GM12878 (cell line): ENCODE results near the gene ZBED4. TPM values are rescaled to one million over a fixed set of nuclear protein-coding genes. Genes with fewer than 3 reads are reported as not detected.

ENCODE experiments used
- ATF2 ChIP-seq: IDR thresholded peaks from 2 replicates; pipeline ENCODE4 v1.6.1; 2012; ENCODE audit warnings: low read length, inconsistent platforms
- BCLAF1 ChIP-seq: fragments of 450-650 bp; IDR thresholded peaks from 2 replicates; pipeline ENCODE4 v1.6.1; 2017; ENCODE audit warnings: antibody characterized with exemption, mild to moderate bottlenecking, moderate library complexity
- E2F4 ChIP-seq: IDR thresholded peaks from 2 replicates; pipeline ENCODE4 v1.6.1; 2012; ENCODE audit warnings: low read depth, low read length, improper control_type of control experiment
- ELK1 ChIP-seq: IDR thresholded peaks from 2 replicates; pipeline ENCODE4 v1.6.1; 2012; ENCODE audit warnings: low read depth, low read length, improper control_type of control experiment
- IKZF2 ChIP-seq, 2 experiments: fragments of 450-650 bp; IDR thresholded peaks; 2 replicates each; pipeline ENCODE4 v1.6.1; 2017; ENCODE audit warnings: mild to moderate bottlenecking in 2 of 2, moderate library complexity in 2 of 2
- MEF2B ChIP-seq: fragments of 450-650 bp; IDR thresholded peaks from 2 replicates; pipeline ENCODE4 v1.6.1; 2018; ENCODE audit warnings: mild to moderate bottlenecking, moderate library complexity; ENCODE audit not compliant: partially characterized antibody, poor library complexity, severe bottlenecking
- NFXL1 ChIP-seq: fragments of 450-650 bp; IDR thresholded peaks from 2 replicates; pipeline ENCODE4 v1.6.1; 2017; ENCODE audit warnings: antibody characterized with exemption, mild to moderate bottlenecking, borderline replicate concordance
- POLR2AphosphoS2 ChIP-seq: IDR thresholded peaks from 2 replicates; pipeline ENCODE4 v1.6.1; 2011; ENCODE audit warnings: low read depth, mild to moderate bottlenecking, low read length, improper control_type of control experiment, moderate library complexity
- PRDM15 ChIP-seq: fragments of 450-650 bp; formaldehyde crosslinking; IDR thresholded peaks from 2 replicates; pipeline ENCODE4 v1.4.0; 2020; ENCODE audit warnings: mild to moderate bottlenecking, moderate library complexity
- RELA ChIP-seq: fragments of 450-650 bp; IDR thresholded peaks from 2 replicates; pipeline ENCODE4 v1.8.0; 2014; ENCODE audit warnings: borderline replicate concordance; ENCODE audit not compliant: partially characterized antibody
- SPI1 ChIP-seq: IDR thresholded peaks from 2 replicates; pipeline ENCODE4 v1.6.1; 2011; ENCODE audit warnings: low read depth, mild to moderate bottlenecking, low read length, moderate library complexity, borderline replicate concordance; ENCODE audit not compliant: insufficient read depth
- ZNF687 ChIP-seq: fragments of 450-650 bp; IDR thresholded peaks from 2 replicates; pipeline ENCODE4 v1.6.1; 2017; ENCODE audit warnings: mild to moderate bottlenecking, moderate library complexity
- ZZZ3 ChIP-seq: IDR thresholded peaks from 2 replicates; pipeline ENCODE4 v1.6.1; 2011; ENCODE audit warnings: low read depth; ENCODE audit not compliant: control insufficient read depth, insufficient read length
- polyA plus RNA-seq, 11 experiments: library from polyadenylated mRNA; depleted of rRNA in 4 of 11; unstranded in 6 of 11; stranded (reverse) in 5 of 11; fragments of >200 nt; fragmentation: Nextera tagmentation in 4 of 11; fragmentation: Illumina TruSeq in 1 of 11; extraction: Ambion mirVana in 4 of 11; extraction: Trizol in 1 of 11; gene quantifications; 1 replicate in 1 of 11; 2 replicates in 10 of 11; pipeline versions ENCODE4 v1.2.1 to v1.2.3, GENCODE V29; 2011 to 2016; ENCODE audit warnings: inconsistent platforms in 2 of 11, missing spikeins in 2 of 11, low read depth in 1 of 11
- total RNA-seq, 4 experiments: library from RNA; depleted of rRNA in 3 of 4; stranded (reverse); fragments of >200 nt in 3 of 4; fragmentation: Illumina TruSeq in 1 of 4; extraction: Trizol in 1 of 4; gene quantifications; 2 replicates each; pipeline versions ENCODE4 v1.2.1 to v1.2.3, GENCODE V29; 2013 to 2021

Gene ZBED4
- total and polyA plus RNA-seq, 10 of the 15 experiments (the other 5 are each of a cell fraction or from before 2014, with no cell fraction given): 2.3 to 21.6 (median 12.8) TPM

GRCh38 chr22:49827853-49828598, 25.6 kb upstream of the ZBED4 start, which contains the start of gene BRD1 (continued):
- TF ChIP-seq ZNF687: no peak
- no peak for TF ChIP-seq PRDM15 (CRISPR knock-in tag)
- no peak for TF ChIP-seq SPI1
- TF ChIP-seq ATF2: no peak
- TF ChIP-seq POLR2AphosphoS2: no peak
- no peak for TF ChIP-seq ELK1
- no peak for TF ChIP-seq E2F4
- TF ChIP-seq BCLAF1: no peak
- no peak for TF ChIP-seq ZZZ3
- TF ChIP-seq MEF2B: no peak
- TF ChIP-seq NFXL1: no peak
- TF ChIP-seq RELA: peak; percentile 12
- no peak for TF ChIP-seq IKZF2 (IDR thresholded peaks at IDR 0.05)
